Measurements from ENCODE around the gene TRO.

Gene TRO, protein sequence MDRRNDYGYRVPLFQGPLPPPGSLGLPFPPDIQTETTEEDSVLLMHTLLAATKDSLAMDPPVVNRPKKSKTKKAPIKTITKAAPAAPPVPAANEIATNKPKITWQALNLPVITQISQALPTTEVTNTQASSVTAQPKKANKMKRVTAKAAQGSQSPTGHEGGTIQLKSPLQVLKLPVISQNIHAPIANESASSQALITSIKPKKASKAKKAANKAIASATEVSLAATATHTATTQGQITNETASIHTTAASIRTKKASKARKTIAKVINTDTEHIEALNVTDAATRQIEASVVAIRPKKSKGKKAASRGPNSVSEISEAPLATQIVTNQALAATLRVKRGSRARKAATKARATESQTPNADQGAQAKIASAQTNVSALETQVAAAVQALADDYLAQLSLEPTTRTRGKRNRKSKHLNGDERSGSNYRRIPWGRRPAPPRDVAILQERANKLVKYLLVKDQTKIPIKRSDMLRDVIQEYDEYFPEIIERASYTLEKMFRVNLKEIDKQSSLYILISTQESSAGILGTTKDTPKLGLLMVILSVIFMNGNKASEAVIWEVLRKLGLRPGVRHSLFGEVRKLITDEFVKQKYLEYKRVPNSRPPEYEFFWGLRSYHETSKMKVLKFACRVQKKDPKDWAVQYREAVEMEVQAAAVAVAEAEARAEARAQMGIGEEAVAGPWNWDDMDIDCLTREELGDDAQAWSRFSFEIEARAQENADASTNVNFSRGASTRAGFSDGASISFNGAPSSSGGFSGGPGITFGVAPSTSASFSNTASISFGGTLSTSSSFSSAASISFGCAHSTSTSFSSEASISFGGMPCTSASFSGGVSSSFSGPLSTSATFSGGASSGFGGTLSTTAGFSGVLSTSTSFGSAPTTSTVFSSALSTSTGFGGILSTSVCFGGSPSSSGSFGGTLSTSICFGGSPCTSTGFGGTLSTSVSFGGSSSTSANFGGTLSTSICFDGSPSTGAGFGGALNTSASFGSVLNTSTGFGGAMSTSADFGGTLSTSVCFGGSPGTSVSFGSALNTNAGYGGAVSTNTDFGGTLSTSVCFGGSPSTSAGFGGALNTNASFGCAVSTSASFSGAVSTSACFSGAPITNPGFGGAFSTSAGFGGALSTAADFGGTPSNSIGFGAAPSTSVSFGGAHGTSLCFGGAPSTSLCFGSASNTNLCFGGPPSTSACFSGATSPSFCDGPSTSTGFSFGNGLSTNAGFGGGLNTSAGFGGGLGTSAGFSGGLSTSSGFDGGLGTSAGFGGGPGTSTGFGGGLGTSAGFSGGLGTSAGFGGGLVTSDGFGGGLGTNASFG (N-terminal part only)

DNA sequence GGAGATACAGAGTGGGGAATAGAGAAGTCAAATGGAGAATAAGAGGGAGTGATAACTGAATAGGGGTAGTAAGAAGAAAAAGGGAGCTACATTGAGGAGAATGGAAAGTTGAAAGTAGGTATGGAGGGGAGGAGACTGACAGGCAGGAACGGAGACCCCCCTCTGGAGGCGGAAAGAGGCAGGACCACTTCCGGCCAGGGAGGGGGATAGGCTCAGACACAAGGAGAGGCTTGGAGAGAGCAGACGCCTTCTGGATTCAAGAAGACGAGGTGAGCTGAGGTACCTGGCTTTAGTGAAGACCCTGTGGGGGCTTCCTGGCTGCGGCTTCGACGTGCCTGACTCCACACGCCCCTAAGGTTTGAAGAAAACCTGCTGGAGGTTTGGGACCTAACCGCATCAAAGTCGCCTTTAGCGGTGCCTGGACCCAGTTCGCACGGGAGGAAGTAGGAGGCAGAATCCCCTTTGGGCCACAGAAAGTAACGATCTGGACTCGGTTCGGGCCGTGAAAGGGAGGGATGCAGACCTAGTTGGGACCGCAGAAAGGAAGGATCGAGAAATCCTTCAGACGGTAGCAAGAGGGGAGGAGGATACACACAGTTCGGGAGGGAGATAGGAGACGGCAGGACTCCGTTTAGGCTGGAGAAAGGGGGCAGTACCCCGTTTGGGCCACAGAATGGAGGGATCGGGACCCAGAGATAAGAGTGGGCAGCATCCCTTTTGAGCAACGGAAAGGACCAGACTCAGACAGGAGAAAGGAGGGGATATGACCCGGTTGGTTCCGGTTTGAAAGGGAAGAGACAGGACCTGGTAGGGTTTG is at the start of gene TRO:
Gene TRO, plus strand, starts transcription at position 215 of the 817 bp plus-strand sequence. CDS start 1,423 bp downstream, outside the sequence.
- H3K27ac ChIP-seq (ENCODE audit: low read length) = no peak within 1 kb of the TSS

DNA sequence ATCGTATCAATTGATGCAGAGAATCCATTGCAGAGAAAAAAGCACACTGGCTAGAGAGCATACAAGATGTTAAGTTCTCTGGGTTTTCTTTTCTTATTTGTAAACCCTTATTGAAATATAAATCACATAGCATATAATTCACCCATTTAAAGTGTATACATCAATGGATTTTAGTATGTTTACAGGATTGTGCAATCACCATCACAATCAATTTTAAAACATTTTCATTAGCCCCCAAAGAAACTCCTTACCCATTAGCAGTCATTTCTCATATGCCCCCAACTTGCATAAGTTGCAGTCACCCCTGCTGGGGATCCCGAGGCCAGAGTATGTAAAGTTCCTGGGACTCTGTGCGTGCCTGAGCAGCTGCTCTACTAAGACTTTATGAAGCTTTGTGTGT is 34.9 kb upstream of the TRO start:
- peaks cover 0 to 7% of the 10 kb centered on the region in 2 donors for H3K27me3 ChIP-seq (ENCODE audit: control insufficient read depth in 1 of 2, insufficient read depth in 2 of 2, low read length in 2 of 2)
- no peaks in the 10 kb centered on the region for H3K4me1 ChIP-seq (ENCODE audit: control insufficient read depth, insufficient read depth, low read length)
- no peaks in the 10 kb centered on the region for H3K36me3 ChIP-seq (ENCODE audit: control insufficient read depth in 2 of 2, insufficient read depth in 2 of 2, low read length in 2 of 2)
- no peak overlapping the region for H3K27ac ChIP-seq (ENCODE audit: low read length)
- no peak overlapping the region for H3K4me3 ChIP-seq (ENCODE audit: low read length in 2 of 2)
- H3K9me3 ChIP-seq (ENCODE audit: control insufficient read depth in 2 of 2, low read length in 2 of 2) = no peaks in the 10 kb centered on the region
- no peak overlapping the region for H3K9ac ChIP-seq (ENCODE audit: low read length in 2 of 2)

More for the DNA sequence above, at the start of gene TRO:
- Histone ChIP-seq H3K36me3 (ENCODE audit: control insufficient read depth in 2 of 2, insufficient read depth in 2 of 2, low read length in 2 of 2) (peaks cover 0 to 2% of the 10 kb centered on the region in 2 donors), H3K27me3 (ENCODE audit: control insufficient read depth in 1 of 2, insufficient read depth in 2 of 2, low read length in 2 of 2) (peaks cover 0 to 2% of the 10 kb centered on the region in 2 donors), H3K4me3 (ENCODE audit: low read length in 2 of 2) (peak within 1 kb of the TSS; percentile 78 to 85), H3K4me1 (ENCODE audit: control insufficient read depth, insufficient read depth, low read length) (peaks cover 2% of the 10 kb centered on the region), H3K9ac (ENCODE audit: low read length in 2 of 2) (peak within 1 kb of the TSS; percentile 55 to 80), H3K9me3 (ENCODE audit: control insufficient read depth in 2 of 2, low read length in 2 of 2) (no peaks in the 10 kb centered on the region)

DNA sequence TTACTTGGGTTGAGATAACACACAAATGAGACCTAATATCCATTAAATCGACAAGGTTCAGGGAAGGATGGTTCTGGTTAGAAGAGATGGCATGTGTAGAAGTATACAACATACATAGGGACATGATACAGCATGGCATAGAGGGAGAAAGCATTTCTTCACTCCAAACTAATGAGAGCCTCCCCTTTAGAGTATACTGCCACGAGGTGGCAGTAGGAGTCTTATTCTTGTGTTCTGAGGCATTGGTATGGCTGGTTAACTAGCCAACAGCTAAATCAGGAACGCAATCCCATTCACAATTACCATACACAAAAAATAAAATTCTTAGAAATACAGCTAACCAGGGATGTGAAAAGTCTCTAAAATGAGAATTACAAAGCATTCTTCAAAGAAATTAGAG is 29.1 kb upstream of the TRO start:
- Histone ChIP-seq H3K9ac (ENCODE audit: low read length in 2 of 2) (no peak overlapping the region), H3K27ac (ENCODE audit: low read length) (no peak overlapping the region), H3K4me1 (ENCODE audit: control insufficient read depth, insufficient read depth, low read length) (no peaks in the 10 kb centered on the region), H3K27me3 (ENCODE audit: control insufficient read depth in 1 of 2, insufficient read depth in 2 of 2, low read length in 2 of 2) (peaks cover 0 to 5% of the 10 kb centered on the region in 2 donors), H3K36me3 (ENCODE audit: control insufficient read depth in 2 of 2, insufficient read depth in 2 of 2, low read length in 2 of 2) (no peaks in the 10 kb centered on the region), H3K9me3 (ENCODE audit: control insufficient read depth in 2 of 2, low read length in 2 of 2) (peaks cover 0 to 2% of the 10 kb centered on the region in 2 donors), H3K4me3 (ENCODE audit: low read length in 2 of 2) (no peak overlapping the region)

DNA sequence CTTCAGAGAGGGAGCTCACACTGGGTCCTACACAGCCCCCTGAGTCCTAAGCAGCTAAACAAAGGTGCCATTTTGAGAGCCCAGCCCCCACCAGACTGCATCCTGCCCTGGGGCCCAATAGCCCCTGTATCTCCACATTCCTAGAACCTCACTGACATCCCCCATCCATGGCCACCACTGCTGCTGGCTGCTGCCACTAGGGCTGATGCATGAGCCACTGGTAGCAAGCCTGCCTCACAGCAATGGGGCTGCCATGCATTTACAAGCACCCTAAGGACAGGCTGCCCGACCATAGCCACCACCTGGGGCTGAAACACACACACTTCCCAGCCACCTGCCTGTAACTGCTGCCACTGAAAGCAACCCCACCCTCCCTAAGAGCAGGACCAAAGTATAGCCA is 26.5 kb upstream of the TRO start:
- no peak overlapping the region for H3K9ac ChIP-seq (ENCODE audit: low read length in 2 of 2)
- H3K4me3 ChIP-seq (ENCODE audit: low read length in 2 of 2) = no peak overlapping the region
- H3K27ac ChIP-seq (ENCODE audit: low read length) = no peak overlapping the region
- peaks cover 0 to 2% of the 10 kb centered on the region in 2 donors for H3K9me3 ChIP-seq (ENCODE audit: control insufficient read depth in 2 of 2, low read length in 2 of 2)
- no peaks in the 10 kb centered on the region for H3K36me3 ChIP-seq (ENCODE audit: control insufficient read depth in 2 of 2, insufficient read depth in 2 of 2, low read length in 2 of 2)
- no peaks in the 10 kb centered on the region for H3K27me3 ChIP-seq (ENCODE audit: control insufficient read depth in 1 of 2, insufficient read depth in 2 of 2, low read length in 2 of 2)
- no peaks in the 10 kb centered on the region for H3K4me1 ChIP-seq (ENCODE audit: control insufficient read depth, insufficient read depth, low read length)

DNA sequence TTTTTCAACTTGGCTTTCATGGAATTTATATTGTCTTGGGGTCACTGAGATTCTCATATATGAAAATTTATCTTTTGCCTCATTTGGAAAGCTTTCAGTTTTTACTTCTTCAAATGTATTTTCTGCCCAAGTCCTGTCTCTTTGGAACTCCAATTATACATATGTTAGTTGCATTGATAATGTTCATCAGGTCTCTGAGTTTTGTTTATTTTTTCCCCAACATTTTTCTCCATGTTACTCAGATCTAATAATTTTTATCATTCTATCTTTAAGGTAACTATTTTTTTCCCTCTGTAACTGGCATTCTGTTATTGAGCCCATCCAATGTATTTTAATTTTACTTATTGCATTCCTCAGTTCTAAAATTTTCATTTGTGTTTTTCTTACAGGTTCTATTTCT is 10.7 kb upstream of the TRO start:
- Histone ChIP-seq H3K36me3 (ENCODE audit: control insufficient read depth in 2 of 2, insufficient read depth in 2 of 2, low read length in 2 of 2) (no peaks in the 10 kb centered on the region), H3K27me3 (ENCODE audit: control insufficient read depth in 1 of 2, insufficient read depth in 2 of 2, low read length in 2 of 2) (no peaks in the 10 kb centered on the region), H3K9ac (ENCODE audit: low read length in 2 of 2) (no peak overlapping the region), H3K27ac (ENCODE audit: low read length) (no peak overlapping the region), H3K4me1 (ENCODE audit: control insufficient read depth, insufficient read depth, low read length) (no peaks in the 10 kb centered on the region), H3K4me3 (ENCODE audit: low read length in 2 of 2) (no peak overlapping the region), H3K9me3 (ENCODE audit: control insufficient read depth in 2 of 2, low read length in 2 of 2) (no peaks in the 10 kb centered on the region)

DNA sequence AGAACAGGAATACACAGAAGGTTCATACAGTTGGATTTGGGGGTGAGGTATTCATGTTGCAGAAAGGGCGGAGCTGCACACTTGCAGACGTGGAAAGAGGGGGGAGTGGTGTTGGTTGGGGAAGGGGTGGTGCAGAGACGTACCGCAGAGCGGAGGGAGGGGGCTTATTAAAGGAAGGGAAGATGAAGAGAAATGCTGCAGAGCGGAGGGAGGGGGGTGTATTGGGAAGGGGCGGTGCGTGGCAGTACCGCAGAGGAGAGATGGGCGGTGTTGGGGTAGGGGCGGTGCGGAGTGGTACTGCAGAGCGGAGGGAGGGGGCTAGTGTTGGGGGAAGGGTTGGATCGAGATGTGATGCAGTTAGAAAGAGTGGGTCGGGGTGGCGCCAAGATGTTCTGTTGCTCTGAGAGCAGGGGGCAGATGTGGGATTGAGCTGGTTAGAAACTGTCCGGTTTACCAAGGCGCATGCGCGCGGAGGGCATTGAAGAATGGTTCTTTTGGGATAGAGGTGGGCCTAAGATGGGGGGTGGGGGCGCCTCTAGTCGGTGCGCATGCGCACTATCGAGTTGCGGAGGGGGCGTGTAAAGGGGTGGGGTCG is 900 bp downstream of the TRO start:
- no peak overlapping the region for H3K27ac ChIP-seq (ENCODE audit: low read length)
- H3K36me3 ChIP-seq (ENCODE audit: control insufficient read depth in 2 of 2, insufficient read depth in 2 of 2, low read length in 2 of 2) = peaks cover 0 to 2% of the 10 kb centered on the region in 2 donors
- H3K9ac ChIP-seq (ENCODE audit: low read length in 2 of 2) = peak overlapping the region; percentile 55 to 80
- H3K27me3 ChIP-seq (ENCODE audit: control insufficient read depth in 1 of 2, insufficient read depth in 2 of 2, low read length in 2 of 2) = peaks cover 0 to 2% of the 10 kb centered on the region in 2 donors
- peaks cover 2% of the 10 kb centered on the region for H3K4me1 ChIP-seq (ENCODE audit: control insufficient read depth, insufficient read depth, low read length)
- peak overlapping the region; percentile 78 to 85 for H3K4me3 ChIP-seq (ENCODE audit: low read length in 2 of 2)
- H3K9me3 ChIP-seq (ENCODE audit: control insufficient read depth in 2 of 2, low read length in 2 of 2) = no peaks in the 10 kb centered on the region

DNA sequence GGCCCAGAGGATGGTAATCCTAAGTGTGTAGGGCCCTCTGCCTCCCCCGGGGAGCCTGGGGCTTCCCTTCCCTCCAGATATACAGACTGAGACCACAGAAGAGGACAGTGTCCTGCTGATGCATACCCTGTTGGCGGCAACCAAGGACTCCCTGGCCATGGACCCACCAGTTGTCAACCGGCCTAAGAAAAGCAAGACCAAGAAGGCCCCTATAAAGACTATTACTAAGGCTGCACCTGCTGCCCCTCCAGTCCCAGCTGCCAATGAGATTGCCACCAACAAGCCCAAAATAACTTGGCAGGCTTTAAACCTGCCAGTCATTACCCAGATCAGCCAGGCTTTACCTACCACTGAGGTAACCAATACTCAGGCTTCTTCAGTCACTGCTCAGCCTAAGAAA is 1.9 kb downstream of the TRO start:
- no peak overlapping the region for H3K27ac ChIP-seq (ENCODE audit: low read length)
- H3K9ac ChIP-seq (ENCODE audit: low read length in 2 of 2) = no peak overlapping the region
- H3K27me3 ChIP-seq (ENCODE audit: control insufficient read depth in 1 of 2, insufficient read depth in 2 of 2, low read length in 2 of 2) = peaks cover 0 to 2% of the 10 kb centered on the region in 2 donors
- H3K4me3 ChIP-seq (ENCODE audit: low read length in 2 of 2) = no peak overlapping the region
- no peaks in the 10 kb centered on the region for H3K9me3 ChIP-seq (ENCODE audit: control insufficient read depth in 2 of 2, low read length in 2 of 2)
- peaks cover 2% of the 10 kb centered on the region for H3K4me1 ChIP-seq (ENCODE audit: control insufficient read depth, insufficient read depth, low read length)
- peaks cover 0 to 2% of the 10 kb centered on the region in 2 donors for H3K36me3 ChIP-seq (ENCODE audit: control insufficient read depth in 2 of 2, insufficient read depth in 2 of 2, low read length in 2 of 2)

DNA sequence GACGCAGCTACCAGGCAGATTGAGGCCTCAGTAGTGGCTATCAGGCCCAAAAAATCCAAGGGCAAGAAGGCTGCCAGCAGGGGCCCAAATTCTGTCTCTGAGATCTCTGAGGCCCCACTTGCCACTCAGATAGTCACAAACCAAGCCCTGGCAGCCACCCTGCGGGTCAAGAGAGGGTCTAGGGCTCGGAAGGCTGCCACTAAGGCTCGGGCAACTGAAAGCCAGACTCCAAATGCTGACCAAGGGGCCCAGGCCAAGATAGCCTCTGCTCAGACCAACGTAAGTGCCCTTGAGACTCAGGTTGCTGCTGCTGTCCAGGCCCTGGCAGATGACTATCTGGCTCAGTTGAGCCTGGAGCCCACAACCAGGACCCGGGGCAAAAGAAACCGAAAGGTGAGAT is 2.8 kb downstream of the TRO start:
- Histone ChIP-seq H3K27me3 (ENCODE audit: control insufficient read depth in 1 of 2, insufficient read depth in 2 of 2, low read length in 2 of 2) (peaks cover 0 to 2% of the 10 kb centered on the region in 2 donors), H3K9me3 (ENCODE audit: control insufficient read depth in 2 of 2, low read length in 2 of 2) (peaks cover 0 to 3% of the 10 kb centered on the region in 2 donors)

DNA sequence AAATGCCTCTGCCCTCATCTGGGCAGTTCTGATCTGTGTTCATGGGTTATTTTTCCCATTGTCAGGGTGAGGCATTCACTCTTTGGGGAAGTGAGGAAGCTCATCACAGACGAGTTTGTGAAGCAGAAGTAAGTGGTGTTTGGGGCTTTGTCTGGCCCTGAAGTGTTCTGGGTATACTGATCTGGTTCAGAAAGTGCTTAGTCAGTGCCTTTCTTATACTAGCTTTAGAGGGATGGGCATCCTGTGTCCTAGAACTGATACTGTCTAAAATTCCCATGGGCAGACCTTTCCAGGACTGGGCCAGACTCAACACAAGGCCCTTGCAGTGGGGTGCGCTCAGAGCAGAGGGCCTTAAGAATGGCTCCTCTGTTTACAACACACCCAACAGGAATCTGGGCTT is 6.4 kb downstream of the TRO start:
- peaks cover under 1% of the 10 kb centered on the region for H3K4me1 ChIP-seq (ENCODE audit: control insufficient read depth, insufficient read depth, low read length)
- H3K27me3 ChIP-seq (ENCODE audit: control insufficient read depth in 1 of 2, insufficient read depth in 2 of 2, low read length in 2 of 2) = peaks cover 0 to 4% of the 10 kb centered on the region in 2 donors
- H3K9ac ChIP-seq (ENCODE audit: low read length in 2 of 2) = no peak overlapping the region
- H3K27ac ChIP-seq (ENCODE audit: low read length) = no peak overlapping the region
- no peak overlapping the region for H3K4me3 ChIP-seq (ENCODE audit: low read length in 2 of 2)
- peaks cover 0 to 3% of the 10 kb centered on the region in 2 donors for H3K9me3 ChIP-seq (ENCODE audit: control insufficient read depth in 2 of 2, low read length in 2 of 2)
- H3K36me3 ChIP-seq (ENCODE audit: control insufficient read depth in 2 of 2, insufficient read depth in 2 of 2, low read length in 2 of 2) = peaks cover 4 to 10% of the 10 kb centered on the region in 2 donors

More for the DNA sequence above, 2.8 kb downstream of the TRO start:
- Histone ChIP-seq H3K9ac (ENCODE audit: low read length in 2 of 2) (no peak overlapping the region), H3K36me3 (ENCODE audit: control insufficient read depth in 2 of 2, insufficient read depth in 2 of 2, low read length in 2 of 2) (peaks cover 0 to 9% of the 10 kb centered on the region in 2 donors), H3K4me3 (ENCODE audit: low read length in 2 of 2) (no peak overlapping the region), H3K4me1 (ENCODE audit: control insufficient read depth, insufficient read depth, low read length) (peaks cover 2% of the 10 kb centered on the region), H3K27ac (ENCODE audit: low read length) (no peak overlapping the region)
